CD4-positive, alpha-beta T cell treated with Interleukin-4 for 4 hours (primary cell): Measurements from ENCODE around the gene FRMPD1.

Experiments used
- DNase-seq: peaks from one replicate; pipeline ENCODE4 v3.0.0-alpha.2; 2020

The FRMPD1 gene

GRCh38 chr9:37636511-37637448 lies 14.0 kb upstream of the FRMPD1 start:
- no peak for DNase-seq

DNA sequence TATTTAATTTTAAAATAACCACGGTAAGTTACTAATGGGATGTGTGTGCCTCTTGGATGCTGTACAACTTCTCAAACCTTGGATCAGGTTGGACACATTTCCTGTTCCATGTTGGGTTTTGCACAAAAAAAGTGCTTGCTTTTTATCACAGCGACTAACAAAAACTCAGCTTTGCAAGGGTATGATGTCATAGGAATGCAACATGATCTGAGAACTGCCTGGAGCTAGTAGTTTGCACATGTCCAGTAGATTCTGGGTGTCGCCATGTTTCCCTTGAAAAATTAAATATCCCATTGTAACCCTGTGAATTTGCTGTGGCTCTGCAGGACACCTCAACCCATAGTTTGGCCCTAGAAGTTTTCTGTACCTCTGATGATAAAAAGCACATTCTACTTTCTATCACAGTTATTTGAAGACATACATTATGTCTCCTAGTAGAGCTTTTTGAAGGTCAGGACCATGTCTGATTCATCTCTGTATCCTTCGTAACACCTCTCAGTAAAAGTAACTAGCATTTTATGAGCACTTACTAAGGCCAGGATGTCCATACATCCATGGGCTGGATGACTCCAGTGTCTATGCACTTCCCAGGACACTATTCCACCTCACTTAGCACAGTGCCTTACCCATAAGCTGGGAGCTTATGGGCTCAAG lies 11.5 kb upstream of the FRMPD1 start:
- no peak for DNase-seq

DNA sequence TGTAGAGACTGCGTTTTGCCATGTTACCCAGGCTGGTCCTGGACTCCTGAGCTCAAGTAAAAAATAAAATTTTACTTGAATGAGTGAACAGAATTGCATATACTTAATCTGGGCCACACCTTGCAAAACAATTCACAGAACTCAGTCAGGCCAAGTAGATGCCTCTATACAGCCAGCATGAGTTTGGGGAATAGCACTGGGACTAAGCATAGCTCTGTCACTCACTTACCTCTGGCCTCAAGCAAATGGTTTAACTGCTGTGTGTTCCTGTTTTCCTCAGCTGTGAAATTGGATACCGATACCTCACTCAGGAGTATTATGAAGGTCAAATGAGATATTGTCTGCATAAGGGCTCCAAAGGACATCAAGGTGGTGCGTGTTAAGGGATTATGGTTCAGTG lies 10.9 kb upstream of the FRMPD1 start:
- DNase-seq: no peak

GRCh38 chr9:37640246-37640645 lies 10.5 kb upstream of the FRMPD1 start:
- no peak for DNase-seq

GRCh38 chr9:37641331-37641730 lies 9.4 kb upstream of the FRMPD1 start:
- DNase-seq: no peak

DNA sequence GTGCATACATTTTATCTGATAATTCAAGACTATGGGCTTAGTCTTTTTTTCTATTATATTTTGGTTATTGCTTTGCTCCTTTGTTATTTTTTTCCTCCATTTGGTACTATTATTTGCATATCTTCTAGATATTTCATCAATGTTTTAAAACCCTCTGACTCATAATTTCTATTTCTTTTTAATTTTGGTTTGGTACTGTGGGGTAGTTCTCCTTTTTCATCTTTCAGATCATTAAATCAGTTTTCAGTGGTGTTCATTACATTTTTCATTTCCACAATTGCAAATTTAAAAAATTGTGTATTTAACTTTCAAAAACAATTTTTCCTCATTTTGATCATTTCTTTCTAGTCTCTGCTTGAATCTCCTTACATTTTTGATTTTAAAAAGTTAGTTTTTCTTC lies 7.5 kb upstream of the FRMPD1 start:
- no peak for DNase-seq

DNA sequence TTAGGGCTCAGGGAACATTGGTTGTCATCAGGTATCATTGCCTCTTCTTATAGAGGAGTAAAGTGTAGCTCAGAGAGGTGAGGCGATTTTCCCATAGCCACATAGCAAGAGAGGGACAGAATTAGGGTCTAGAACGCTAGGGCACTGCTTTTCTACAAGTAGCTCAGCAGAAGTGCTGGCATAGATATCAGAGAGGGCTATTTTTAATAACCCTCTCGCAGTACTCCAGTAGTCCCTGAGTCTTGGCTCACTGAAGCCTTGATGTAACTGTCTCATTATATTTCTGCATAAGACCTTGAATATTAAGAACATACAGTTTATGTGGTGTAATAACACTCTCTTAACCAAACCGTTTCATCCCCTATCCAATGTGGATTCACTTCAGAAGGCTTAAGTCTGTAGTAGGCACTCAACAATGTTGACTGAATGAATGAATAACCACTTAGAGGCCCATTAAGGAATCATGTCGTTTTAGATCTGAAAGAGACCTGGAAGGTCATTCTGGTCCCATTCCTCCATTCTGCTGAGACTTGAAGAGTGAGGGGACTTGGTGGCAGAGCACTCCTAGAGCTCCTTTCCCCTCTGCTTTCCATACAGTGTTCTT lies 4.7 kb upstream of the FRMPD1 start:
- DNase-seq: no peak

GRCh38 chr9:37650299-37650872 lies 368 bp upstream of the FRMPD1 start:
- no peak for DNase-seq

DNA sequence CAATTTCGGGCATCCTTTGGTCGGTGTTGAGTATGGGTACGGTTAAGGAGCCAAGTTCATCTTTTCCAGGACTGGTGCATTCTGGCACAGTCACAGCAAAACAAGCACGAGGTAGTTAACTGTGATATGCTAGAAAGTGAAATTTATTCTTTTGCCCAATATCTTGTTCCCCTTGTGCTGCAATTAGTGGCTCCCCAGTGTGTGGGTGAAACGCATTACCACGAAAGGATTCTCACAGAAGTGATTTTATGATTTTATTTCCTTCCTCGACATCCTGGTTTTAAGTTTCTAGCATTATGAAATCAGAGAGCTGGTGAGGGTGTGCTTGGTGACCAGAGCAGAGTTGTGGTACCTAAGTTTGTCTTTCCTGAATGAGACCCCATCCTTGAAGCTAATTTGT lies 1.5 kb downstream of the FRMPD1 start:
- no peak for DNase-seq

- DNase-seq: no peak
Measured at GRCh38 chr9:37653385-37653784, 2.6 kb downstream of the FRMPD1 start.

GRCh38 chr9:37656936-37657335 lies 6.2 kb downstream of the FRMPD1 start:
- DNase-seq: no peak

DNA sequence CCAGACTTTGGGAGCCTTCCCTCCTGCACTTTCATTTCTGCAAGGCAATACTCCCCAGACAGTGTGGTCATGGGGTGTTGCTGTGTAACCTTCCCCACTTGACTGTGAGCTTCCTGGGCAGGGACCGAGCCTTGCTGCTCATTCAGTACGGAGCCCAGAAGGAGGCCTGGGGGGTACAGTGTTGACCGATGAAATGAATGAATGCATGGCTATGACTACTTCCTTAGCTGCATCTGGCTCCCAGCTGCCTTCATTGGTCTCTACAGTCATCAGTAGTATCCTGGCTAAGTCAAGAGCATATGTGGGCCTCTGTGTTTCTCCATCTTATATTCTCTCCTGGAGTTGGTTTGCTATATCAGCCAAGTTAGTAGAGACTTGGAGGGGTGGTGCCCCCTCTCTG lies 9.9 kb downstream of the FRMPD1 start:
- DNase-seq: no peak

DNA sequence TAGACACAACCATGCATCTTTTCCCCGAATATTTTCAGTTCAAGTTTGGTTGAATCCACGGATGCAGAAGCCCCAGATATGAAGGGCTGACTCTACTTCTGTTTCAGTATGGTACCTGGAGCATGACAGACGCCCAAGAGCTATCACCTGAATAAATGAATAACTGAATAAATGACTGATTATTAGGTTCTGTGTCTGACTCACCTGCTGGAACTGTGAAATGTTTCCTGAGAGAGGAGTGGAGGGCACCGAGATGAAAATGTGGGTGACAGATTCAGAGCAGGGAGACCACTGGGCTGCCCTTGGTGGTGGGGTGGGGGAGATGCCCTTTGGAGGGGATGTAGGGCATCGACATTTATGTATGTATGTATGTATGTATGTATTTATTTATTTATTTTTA lies 13.2 kb downstream of the FRMPD1 start:
- DNase-seq: no peak

DNA sequence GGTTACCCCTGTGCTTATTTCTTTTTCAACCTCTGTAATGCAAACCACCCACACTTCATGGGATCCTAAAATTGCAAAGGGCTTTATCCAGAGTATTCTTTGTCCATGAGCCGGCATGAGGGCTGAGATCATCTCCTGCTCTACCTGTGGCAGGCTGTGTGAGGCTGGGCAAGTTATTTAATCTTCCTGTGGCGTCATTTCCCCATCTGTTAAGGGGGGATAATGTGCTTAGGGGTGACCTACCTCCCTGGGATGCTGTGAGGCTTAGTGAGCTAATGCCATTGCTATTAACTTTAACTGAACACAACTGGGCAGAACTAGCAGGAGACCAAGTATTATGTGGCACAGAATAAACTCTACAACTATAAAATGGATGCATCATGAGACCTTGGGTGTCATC lies 17.0 kb downstream of the FRMPD1 start:
- no peak for DNase-seq

DNA sequence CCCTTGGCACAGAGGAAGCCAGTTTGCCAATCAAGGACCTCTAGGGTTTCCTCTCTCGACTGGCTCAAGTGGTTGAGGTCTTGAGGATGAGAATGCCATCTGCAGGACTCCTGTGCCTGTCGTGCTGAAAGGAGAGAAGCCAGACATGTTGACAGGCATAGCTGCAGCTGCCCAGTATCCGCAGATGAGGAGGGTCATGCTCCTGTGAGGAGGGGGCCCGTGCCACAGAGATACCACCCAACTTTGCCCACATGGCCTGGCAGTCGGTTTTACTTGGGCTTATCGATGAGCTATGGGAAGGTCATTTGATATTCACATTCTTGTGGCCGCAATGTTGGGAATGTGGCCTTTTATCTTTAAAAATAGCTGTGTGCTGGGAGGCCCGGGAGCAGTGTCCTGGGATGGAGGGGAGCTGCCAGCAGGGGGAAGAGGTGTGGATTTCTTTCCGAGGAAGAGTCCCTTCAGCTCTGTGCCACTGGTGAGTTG lies 17.4 kb downstream of the FRMPD1 start:
- no peak for DNase-seq

DNA sequence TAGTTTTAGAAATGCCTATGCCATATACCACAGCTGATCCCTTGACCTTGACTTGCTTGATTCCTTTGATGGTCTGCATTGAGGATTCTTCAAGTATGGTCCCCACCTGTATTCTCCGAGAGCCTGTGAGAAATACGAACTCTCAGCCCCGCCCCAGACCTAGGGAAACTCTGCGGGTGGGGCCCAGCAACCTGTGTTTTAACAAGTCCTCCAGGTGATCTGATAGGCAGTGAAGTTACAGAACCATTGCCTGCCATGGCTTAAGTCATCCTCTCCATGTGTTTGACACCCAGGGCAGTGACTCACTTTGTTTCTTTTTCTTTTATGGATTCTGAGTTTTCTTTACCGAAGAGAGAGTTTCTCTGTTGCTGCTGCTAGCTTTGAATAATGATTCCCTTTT lies 18.5 kb downstream of the FRMPD1 start:
- DNase-seq: no peak

- no peak for DNase-seq
Measured at GRCh38 chr9:37675661-37676060, 24.9 kb downstream of the FRMPD1 start.

GRCh38 chr9:37676411-37676830 lies 25.7 kb downstream of the FRMPD1 start:
- no peak for DNase-seq

GRCh38 chr9:37677435-37677834 lies 26.7 kb downstream of the FRMPD1 start:
- no peak for DNase-seq

GRCh38 chr9:37678789-37679273 lies 28.1 kb downstream of the FRMPD1 start:
- DNase-seq: no peak

DNA sequence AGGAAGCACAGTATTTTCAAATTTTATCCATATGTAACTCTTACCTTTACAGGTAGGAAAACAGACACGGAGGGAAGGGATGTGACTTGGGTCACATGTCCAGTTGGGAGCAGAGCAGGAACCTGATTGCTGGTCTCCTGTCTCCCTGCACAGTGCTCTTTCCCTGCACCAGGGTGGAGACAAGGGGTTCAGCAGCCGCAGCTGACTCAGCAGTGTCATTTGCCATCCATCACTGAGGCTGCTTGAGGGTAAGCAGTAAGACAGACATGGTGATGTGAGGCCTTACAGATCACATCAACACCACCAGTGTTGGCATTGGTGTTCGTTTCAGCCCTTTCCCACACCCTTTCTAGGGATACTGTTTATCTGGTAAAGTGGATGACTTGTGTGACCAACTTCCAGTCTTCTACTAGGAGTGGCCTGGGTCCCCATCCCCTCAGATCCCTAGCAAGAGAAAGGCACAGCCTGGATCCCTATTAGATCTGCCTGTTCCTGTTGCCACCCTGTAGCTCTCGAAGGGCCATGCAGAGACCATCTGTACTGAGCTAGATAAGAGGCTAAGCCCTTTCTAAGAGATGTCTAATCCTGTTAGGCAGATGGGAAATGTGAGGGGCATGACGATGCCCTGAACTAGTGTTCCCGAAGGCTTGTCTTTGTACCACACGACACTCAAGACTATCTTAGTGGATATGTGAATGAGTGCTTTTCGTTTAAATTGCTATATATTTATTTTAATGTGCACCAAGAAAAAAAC lies 29.1 kb downstream of the FRMPD1 start:
- no peak for DNase-seq

DNA sequence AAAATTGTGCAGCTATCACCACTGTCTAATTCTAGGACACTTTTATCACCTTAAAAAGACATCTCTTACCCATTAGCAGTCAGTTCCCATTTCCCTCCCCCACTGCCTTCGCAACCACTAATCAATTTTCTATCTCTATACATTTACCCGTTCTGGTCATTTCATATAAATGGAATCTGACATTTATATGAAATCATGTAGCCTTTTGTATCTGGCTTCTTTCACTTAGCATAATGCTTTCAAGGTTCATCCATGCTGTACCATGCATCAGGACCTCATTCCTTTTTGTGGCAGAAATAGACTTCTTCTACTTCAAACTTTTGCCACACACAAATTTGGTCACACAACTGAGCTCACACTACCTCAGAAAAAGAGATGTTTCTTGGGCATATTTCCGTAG lies 32.2 kb downstream of the FRMPD1 start:
- no peak for DNase-seq
